ENCODE data around the gene SH3BGR.
"Not testable (repeated sequence)": the region's sequence is repeated elsewhere in the genome, so short reads cannot be mapped to it uniquely, and the experiment has no call there.

The SH3BGR gene

DNA sequence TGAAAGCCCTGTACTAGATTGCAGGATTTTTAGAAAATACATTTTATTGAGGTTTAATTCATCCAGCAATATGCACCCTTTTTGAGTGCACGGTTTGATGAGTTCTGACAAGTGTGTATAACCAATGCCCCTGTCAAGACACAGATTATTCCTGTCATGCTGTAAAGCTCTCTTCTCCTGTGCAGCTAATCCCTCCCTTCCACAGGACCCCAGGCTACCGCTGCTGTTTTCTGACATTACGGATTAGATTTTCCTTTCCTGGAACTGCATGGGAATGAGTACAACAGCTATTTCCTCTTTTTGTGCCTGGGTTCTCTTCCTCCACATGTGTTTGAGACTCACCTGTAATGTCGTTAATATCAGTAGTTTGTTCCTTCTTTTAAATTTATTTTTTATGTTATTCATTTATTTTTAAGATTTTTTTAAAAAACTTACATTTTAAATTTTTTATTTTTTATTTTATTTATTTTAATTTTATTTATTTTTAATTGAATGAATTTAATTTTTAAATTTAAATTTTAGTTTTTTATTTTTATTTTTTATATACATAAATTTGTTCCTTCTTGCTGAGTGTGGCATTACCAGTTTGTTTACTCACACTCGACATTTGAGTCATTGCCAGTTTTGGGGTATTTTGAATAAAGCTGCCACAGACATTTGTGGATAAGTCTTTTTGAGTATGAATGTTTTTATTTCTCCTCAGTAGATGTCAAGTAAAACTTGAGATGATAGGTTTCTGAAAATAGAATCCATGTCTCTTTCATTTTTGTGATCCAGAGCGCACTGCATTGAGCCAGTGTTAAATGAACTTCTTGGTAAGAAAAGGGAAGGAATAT lies 82.0 kb downstream of the SH3BGR start:
- no peak overlapping the region for H3K4me3 ChIP-seq (ENCODE audit: low read length)
- DNase-seq (ENCODE audit: low read depth) = no peak

DNA sequence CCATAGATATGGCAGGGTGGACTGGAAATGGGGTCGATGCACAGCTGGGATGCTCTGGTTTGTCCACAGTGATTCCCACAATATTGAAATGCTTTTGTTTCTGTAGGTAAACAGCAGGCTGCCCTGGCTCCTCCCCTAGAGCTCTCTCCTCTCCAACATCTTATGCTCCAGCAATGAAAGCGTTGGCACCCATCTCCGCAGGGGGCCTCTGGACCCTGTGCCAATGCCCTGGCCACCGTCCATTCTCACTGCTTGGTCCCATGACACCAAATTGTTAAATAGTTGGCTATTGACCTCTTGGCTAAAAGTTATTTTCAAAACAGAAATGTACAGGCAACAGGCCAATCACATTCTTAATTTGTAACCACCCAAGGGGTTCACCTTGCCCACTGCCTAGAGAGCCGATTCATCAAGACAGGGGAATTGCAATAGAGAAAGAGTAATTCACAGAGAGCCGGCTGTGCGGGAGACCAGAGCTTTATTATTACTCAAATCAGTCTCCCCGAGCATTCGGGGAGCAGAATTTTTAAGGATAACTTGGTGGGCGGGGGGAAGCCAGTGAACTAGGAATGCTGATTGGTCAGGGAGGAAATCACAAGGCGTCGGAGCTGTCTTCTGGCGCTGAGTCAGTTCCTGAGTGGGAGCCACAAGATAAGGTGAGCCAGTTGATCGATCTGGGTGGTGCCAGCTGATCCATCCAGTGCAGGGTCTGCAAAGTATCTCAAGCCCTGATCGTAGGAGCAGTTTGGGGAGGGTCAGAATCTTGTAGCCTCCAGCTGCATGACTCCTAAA lies 84.1 kb downstream of the SH3BGR start:
- H3K4me3 ChIP-seq (ENCODE audit: low read length) = no peak overlapping the region
- no peak for DNase-seq (ENCODE audit: low read depth)
- TF ChIP-seq, protein P1, sequence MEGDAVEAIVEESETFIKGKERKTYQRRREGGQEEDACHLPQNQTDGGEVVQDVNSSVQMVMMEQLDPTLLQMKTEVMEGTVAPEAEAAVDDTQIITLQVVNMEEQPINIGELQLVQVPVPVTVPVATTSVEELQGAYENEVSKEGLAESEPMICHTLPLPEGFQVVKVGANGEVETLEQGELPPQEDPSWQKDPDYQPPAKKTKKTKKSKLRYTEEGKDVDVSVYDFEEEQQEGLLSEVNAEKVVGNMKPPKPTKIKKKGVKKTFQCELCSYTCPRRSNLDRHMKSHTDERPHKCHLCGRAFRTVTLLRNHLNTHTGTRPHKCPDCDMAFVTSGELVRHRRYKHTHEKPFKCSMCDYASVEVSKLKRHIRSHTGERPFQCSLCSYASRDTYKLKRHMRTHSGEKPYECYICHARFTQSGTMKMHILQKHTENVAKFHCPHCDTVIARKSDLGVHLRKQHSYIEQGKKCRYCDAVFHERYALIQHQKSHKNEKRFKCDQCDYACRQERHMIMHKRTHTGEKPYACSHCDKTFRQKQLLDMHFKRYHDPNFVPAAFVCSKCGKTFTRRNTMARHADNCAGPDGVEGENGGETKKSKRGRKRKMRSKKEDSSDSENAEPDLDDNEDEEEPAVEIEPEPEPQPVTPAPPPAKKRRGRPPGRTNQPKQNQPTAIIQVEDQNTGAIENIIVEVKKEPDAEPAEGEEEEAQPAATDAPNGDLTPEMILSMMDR (conservative IDR thresholded peaks at IDR 0.05; ENCODE audit: low read length) = no peak

More for the DNA sequence above, 82.0 kb downstream of the SH3BGR start:
- TF ChIP-seq, protein P1 (conservative IDR thresholded peaks at IDR 0.05; ENCODE audit: low read length) = no peak

DNA sequence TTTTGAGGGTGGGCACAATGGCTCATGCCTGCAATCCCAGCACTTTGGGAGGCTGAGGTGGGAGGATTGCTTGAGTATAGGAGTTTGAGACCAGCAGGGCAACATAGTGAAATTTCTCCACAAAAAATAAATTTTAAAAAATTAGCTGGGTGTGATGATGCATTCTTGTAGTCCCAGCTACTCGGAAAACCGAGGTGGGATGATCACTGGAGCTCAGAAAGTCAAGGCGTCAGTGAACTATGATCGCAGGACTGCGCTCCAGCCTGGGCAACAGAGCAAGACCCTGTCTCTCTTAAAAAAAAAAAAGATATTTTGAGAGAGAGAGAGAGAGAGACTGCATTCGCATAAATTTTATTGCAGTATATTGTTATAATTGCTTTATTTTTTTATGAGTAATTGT lies 85.1 kb downstream of the SH3BGR start:
- DNase-seq (ENCODE audit: low read depth) = no peak
- TF ChIP-seq, protein P1 (conservative IDR thresholded peaks at IDR 0.05; ENCODE audit: low read length) = no peak
- H3K4me3 ChIP-seq (ENCODE audit: low read length) = no peak overlapping the region

DNA sequence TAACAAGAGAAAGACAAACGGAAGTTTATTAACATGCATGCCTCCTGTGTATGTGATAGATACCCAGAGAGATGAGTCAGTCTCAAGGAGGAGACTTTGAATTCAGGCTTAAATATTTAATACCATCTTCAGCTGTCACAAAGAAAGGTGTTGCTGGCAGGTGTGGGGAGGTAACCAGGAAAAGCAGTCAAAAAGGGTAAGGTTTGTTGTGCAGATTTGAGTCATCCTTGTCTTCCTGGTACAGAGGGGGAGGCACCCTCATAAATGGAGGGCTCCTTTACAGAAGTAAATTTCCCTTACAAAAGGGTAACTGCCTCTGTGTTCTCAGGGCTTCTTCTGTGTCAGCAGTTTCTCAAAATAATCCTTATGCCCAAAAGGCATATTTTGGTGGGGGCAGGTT lies 85.8 kb downstream of the SH3BGR start:
- DNase-seq (ENCODE audit: low read depth) = no peak
- TF ChIP-seq, protein P1 (conservative IDR thresholded peaks at IDR 0.05; ENCODE audit: low read length) = no peak
- no peak overlapping the region for H3K4me3 ChIP-seq (ENCODE audit: low read length)

DNA sequence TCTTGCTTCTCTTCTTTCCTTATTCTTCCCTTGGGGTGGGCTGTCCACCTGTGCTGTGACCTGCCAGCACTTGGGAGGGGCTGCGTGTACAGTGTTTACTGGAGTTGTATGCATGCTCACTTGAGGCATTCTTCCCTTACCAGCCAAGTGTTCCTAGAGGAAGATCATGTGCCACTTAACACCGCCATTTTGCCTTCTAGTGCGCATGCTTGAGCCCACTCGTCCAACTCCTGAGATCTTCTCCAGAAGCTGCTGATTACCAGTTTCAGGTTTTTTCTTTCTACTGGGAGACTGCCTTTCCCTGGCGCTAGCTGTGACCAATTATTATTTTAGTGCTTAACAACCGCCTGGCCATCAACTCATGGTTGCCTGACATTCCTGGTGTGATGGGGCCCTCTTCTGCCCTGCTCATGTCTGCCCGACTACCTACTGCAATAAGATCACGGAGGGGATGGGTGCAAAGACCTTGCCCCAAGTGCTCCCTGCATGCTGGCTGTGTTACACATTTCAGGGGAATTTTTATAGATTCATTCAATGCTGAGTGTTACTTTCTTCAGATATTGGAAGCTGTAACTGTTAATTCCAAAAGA lies 86.8 kb downstream of the SH3BGR start:
- no peak for DNase-seq (ENCODE audit: low read depth)
- H3K4me3 ChIP-seq (ENCODE audit: low read length) = no peak overlapping the region
- TF ChIP-seq, protein P1 (conservative IDR thresholded peaks at IDR 0.05; ENCODE audit: low read length) = no peak

DNA sequence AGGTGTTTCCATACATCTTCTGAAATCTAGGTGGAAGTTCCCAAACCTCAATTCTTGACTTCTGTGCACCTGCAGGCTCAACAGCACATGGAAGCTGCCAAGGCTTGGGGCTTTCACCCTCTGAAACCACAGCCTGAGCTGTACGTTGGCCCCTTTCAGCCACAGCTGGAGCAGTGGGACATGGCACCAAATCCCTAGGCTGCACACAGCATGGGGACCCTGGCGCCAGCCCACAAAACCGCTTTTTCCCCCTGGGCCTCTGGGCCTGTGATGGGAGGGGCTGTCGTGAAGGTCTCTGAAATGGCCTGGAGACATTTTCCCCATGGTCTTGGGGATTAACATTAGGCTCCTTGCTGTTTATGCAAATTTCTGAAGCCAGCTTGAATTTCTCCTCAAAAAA lies 88.6 kb downstream of the SH3BGR start:
- H3K4me3 ChIP-seq (ENCODE audit: low read length); DNase-seq (ENCODE audit: low read depth): not testable (repeated sequence)

DNA sequence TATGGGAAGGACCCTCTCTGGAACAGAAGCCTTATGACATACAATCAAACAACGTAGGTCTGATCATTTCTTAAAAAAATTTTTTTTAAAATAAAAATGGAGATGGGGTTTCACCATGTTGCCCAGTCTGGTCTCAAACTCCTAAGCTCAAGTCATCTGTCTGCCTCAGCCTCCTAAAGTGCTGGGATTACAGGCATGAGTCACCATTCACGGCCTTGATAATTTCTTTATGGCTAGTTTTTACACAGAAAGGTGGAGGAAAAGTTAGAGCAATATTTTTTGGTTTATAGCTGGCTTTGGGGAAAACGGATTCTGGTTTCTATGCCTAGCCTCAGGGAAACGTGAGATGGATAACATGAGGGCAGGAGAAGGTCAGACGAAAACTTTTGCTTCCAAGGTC lies 91.0 kb downstream of the SH3BGR start:
- no peak overlapping the region for H3K4me3 ChIP-seq (ENCODE audit: low read length)
- TF ChIP-seq, protein P1 (conservative IDR thresholded peaks at IDR 0.05; ENCODE audit: low read length) = no peak
- DNase-seq (ENCODE audit: low read depth) = no peak

All from AG10803 (cell line).